ENCODE data around the gene TENM3.

Gene TENM3

GRCh38 chr4:182582245-182582644 is 339.0 kb downstream of the TENM3 start:
- no peak for DNase-seq

DNA sequence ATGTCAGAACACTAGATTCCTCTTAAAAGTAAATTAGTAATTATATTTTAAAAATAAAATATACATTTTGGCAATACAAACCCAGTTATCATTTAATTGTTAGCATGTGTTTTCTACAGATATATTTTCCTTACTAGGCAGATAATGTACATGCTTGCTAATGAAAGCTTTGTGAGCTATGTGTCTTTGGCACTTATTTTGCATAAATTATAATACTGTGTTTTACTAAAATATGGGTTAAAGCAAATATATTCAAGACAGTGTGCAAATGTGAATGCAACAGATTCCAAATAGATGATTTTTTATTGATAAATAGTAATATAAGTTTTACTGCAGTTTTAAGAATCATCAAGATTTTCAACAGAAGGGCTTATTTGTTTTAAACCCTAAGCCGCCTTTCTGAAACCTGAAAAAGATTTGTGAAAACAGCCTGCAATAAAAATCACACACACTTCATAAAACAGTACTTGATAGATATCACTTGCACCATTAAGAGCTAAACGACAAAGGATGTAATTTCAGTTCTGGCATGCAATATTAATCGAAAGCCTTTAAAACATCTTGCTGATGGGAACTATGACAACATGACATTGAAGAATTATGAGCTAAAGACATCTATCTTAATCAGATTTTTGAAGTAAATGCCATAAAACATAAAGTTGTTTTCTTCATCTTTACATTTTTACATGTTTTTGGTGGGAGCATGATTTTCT is 340.7 kb downstream of the TENM3 start:
- no peak for DNase-seq

GRCh38 chr4:182585321-182585720 is 342.1 kb downstream of the TENM3 start:
- DNase-seq = no peak

DNA sequence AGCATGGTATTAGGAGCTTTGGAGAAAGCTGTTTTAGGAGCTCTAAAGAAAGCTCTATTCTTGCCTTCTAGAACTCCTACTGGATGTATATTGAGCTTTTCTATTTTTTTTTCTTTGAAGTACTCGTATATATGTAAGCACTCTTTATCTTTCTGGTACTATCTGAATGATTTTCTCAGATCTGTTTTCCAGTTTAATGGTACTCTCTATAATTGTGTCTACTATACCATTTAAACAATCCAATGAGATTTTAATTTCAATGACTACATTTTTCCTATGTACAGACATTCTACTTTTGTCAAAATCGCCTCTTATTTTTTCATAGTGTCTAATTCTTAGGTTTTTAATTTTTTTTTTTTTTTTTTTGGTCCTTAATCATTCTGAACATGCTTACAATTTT is 345.9 kb downstream of the TENM3 start:
- DNase-seq = no peak

- no peak for DNase-seq
Measured at GRCh38 chr4:182593402-182593801, 350.2 kb downstream of the TENM3 start.

DNA sequence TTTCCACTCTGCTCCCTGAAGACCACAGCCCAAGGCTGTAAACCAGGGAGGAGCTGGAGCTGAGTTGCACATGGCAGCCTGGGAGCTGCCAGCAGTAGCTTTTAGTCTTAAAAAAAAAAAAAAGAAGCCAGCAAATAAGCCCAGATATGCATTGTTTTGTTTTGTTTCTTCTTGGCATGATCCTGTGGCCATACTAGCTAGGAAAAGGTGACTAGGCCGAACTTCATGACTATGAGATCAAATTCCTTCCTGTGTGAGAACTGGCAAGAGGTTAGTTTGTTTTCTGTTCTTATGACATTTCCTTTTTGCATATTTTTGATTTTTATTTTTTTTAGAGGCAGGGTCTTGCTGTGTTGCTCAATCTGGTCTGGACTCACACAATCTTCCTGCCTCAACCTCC is 350.7 kb downstream of the TENM3 start:
- no peak for DNase-seq

- no peak for DNase-seq
Measured at GRCh38 chr4:182600093-182600492, 356.9 kb downstream of the TENM3 start.

- no peak for DNase-seq
Measured at GRCh38 chr4:182600856-182601255, 357.7 kb downstream of the TENM3 start.

- DNase-seq = no peak
Measured at GRCh38 chr4:182604161-182604622, 361.0 kb downstream of the TENM3 start.

DNA sequence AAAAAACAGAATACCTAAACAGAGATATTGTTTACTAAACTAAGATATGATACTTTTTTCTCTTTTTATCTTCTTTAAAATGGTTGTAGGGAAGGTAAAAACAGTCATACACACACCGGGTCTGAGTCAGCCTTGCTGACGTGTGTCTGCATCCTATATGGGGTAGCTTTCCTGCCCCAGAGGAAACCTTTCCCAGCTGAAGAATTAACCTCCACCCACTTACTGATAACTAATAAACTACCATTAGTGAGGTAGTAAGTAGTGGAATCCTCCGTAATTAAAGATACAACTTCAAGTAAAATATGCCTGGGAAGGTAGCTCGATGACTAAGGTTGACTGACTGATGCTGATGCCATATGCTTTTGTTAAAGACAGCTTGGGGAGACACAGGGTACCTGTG is 361.8 kb downstream of the TENM3 start:
- no peak for DNase-seq

- no peak for DNase-seq
Measured at GRCh38 chr4:182608525-182608924, 365.3 kb downstream of the TENM3 start.

- no peak for DNase-seq
Measured at GRCh38 chr4:182616476-182616875, 373.3 kb downstream of the TENM3 start.

DNA sequence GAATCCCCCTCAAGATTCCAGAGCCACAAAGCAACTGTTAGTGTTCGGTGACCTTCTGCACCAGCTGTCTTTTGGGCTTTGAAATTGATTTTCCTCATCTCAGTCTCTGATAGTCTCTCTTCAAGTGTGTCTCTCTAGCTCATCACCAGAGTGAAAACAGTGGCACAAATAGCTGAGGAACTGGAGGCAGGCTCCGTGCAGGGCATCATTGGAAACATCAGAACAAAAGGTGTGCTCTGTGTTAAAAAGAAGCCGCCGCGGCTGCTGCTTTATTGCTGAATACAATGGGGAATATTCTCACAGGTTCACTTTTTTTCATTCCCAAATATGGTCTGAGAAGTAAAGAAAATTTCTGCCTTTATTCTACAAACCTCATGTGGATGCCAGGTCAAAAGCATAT is 376.5 kb downstream of the TENM3 start:
- DNase-seq = no peak

DNA sequence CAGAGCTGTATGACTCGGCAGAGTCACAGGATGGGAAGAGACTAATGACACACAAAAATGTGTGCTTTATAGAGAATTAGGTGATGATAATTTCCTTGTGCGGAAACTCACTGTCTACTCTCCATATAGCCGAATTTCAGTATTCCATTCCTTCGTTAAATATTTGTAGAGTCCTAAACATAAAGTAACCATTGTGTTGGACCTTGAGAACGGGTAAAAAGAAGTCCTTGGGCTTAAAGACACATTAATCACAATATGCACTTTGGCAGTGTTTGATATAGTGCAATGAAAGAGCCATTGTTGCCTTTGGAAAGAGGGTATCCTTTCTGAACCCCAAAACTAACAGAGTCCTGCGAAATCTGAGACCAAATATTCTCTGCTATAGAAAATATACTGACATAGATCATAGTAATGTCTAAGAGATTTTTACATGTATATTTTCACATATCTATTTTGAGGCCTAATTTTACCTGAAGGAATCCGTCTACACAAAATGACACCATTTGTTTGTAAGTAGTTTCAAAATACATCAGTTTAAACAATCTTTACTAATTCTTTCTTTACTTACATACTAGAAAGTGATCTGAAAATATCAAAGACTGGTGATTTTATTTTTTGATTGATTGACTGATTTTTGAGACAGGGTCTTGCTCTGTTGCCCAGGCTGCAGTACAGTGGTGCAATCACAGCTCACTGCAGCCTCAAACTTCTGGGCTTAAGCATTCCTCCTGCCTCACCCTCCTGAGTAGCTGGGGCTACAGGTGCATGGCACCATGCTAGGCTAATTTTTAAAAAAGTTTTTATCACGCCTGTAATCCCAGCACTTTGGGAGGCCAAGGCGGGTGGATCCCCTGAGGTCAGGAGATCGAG is 377.1 kb downstream of the TENM3 start:
- no peak for DNase-seq

- DNase-seq = no peak
Measured at GRCh38 chr4:182624281-182624680, 381.1 kb downstream of the TENM3 start.

DNA sequence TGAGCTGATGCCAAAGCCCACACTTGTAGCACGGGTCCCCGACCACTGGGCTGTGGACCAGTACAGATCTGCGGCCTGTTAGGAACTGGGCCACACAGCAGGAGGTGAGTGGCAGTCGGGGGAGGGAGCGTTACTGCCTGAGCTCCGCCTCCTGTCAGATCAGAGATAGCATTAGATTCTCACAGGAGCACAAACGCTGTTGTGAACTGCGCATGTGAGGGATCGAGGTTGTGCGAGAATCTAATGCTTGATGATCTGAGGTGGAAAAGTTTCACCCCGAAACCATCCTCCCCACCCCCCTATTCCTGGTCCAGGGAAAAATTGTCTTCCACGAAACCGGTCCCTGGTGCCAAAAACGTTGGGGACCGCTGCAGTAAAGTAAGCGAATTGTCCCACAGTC is 382.0 kb downstream of the TENM3 start:
- DNase-seq = no peak

- no peak for DNase-seq
Measured at GRCh38 chr4:182627996-182628395, 384.8 kb downstream of the TENM3 start.

GRCh38 chr4:182628544-182628943 is 385.3 kb downstream of the TENM3 start:
- DNase-seq = no peak

DNA sequence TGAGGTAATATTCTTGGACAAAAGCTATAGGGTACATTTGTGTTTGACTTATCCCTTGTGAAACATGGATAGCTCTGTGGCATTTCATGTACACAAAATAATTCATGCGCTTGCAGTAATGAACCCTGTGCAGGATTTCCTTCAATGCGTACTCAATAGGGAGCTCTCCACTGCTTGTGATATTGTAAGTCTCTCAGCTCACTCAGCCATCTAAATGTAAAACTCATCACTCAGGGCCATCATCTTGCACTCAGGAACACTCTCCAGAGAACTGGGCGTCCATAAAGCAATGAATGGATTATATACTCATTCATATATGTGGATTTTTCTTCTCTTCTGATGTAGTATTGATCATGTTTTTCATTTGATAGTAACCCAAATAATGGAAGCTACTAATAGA is 385.9 kb downstream of the TENM3 start:
- no peak for DNase-seq

DNA sequence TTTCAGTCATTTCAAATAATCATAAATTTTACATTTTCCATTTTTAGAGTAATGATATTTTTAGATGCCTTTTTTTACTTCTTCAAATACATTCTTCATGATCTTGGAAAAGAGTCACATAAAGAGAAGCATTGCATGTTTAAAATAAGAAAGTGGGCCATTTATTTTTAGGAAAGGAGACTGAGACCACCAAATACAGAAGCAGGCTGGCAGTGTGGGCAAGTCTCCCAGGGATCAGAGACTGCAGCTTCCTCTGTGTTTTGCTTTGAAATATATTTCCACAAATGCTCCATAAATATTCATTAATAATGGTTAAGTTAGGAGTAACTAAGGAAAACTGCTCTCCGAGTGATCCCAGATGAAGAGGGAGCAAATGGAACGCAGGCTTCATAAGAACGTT is 397.3 kb downstream of the TENM3 start:
- DNase-seq = no peak

- DNase-seq = no peak
Measured at GRCh38 chr4:182640932-182641331, 397.7 kb downstream of the TENM3 start.

DNA sequence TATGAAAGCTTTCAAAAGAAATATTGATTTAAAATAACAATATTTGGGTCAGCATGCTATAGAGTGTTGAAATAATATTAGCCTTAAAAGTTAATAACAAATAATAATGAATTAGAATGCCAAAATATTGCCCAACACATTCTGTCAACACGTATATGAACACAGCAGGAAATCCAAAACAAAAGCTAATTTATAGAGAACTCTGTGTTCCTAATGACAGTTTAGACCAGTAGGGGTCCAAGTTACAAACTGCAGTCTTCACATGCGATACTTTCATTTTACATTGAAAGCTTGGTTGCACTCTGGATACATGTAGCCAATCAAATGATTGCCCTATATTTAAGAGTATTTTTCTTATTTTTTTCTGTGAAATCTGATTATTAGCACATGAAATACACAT is 399.6 kb downstream of the TENM3 start:
- DNase-seq = no peak

DNA sequence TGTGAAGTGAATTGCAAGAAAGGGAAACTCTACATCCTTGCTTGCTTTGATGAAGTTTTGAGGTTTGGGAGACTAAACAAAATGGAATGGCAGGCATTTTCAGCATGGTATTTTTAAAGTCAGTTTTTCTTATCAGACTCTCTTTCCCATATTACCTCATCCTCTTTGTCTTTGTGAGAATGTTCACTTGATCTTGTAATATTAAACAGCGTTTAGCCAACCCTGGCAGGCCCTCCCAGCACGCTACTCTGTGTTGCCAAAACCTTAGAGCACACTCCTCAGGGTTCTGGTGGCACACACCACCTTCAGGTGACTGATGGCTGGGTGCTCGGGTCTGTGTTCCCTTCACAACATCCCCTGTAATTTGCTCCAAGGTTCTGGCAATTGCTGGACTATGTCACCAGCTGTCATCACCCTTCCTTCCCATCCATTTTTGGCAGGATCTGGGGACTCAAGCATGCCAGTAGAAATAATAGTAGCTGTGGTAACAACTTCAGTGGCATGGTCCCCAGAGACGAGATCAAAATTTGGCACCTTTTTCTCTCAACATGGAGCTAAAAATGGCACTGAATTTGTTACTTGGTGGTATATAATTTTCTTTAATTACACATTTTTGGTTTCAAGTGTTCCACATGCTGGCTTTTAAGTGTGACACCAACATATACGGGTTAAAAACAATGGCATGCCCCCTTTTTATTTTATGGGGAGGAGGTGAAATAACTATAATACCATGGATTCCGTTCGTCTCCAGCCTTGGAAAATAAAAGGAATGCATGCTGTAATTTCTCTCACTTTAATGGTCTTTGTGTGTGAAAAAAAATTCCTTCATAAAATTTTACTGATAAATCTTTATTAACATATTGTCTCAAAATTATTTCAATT is 400.8 kb downstream of the TENM3 start:
- DNase-seq = no peak
